Lung microvascular endothelial cell (primary cell): Measurements from ENCODE around the gene SLC38A3. TPM values are rescaled to one million over a fixed set of nuclear protein-coding genes. Genes with fewer than 3 reads are reported as not detected.
A peak's percentile ranks its signal among the peaks of the same experiment; 100 is the strongest.
"Not testable (repeated sequence)": the region's sequence is repeated elsewhere in the genome, so short reads cannot be mapped to it uniquely, and the experiment has no call there.

Experiments
- DNase-seq, 2 donors: peaks; one replicate each; pipeline versions ENCODE4 v3.0.0 to v3.0.0-alpha.2; 2010; ENCODE audit warnings: low read depth in 2 of 2
- total RNA-seq: library from RNA; depleted of rRNA; stranded (reverse); fragments of >200 nt; gene quantifications from 2 replicates; pipeline ENCODE4 v1.2.1, GENCODE V29; 2014

SLC38A3 gene
- total RNA-seq, 1 donor from 2014 or later = not detected

DNA sequence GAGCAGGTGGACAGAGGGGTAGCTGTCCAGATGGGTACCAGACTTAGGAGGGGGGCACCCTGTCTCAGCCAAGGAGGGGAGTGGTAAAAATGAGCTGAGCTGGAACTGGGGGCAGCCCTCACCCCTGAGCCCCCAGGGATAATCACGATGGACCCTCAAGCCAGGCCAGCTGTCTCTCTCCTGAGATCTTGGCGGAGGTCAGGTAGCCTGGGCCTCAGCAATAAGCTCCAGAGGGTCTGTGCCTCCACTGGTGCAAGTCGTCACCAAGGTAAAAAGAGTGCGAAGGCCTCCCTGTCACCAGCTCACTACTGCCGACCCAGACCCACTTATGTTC is 5.1 kb downstream of the SLC38A3 start:
- no peak for DNase-seq

DNA sequence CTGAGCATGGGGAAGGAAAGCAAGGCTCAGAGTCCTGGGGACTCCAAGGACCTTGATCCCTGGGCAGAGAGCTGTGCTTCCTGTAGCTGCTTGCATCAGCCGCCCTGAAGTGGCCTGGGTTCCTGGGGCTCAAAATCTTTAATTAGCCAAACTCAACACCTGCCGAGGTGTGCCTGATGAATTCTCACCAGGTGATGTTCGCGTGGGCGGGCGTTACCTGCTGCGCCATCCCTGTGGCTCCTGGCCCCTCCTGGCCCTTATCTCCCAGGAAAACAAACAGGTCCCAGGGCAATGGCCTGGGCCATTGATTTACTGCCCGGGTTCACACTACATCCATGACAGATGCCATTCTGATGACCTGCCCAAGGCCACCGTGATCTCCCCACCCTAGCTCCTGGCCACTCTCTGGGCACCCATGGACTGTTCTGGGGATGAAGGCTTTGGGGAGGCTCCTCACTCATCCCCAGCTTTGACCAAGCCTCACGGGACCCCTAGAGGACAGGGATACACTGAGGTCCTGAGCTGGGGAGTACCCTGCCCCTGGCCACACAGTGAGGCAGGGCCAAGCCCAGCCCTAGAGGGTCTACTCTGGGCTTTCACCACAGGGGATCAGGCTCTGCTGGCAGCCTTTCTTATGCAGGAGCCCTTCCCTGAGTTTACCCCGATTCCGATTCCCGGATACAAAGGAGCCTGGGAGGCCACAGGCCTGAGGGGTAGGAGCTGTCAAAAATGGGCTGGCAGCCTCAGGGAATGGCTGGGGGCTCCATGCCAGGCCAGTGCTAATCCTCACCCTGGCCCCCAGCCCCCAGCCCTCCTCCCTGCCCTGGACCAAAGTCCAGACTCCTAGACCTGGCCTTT is 5.7 kb downstream of the SLC38A3 start:
- DNase-seq = no peak

DNA sequence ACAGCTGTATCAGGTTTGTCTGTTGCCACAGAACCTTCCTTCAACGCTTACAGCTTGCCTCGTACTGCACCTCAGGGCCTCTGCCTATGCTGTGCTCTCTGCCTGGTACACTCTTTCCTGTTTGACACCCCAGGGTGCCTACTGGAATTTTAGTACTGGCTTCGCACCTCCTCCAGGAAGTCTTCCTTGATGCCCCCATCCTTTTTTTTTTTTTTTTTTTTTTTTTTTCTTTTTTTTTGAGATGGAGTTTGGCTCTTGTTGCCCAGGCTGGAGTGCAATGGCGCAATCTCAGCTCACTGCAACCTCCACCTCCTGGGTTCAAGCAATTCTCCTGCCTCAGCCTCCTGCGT is 6.3 kb downstream of the SLC38A3 start:
- not testable (repeated sequence) for DNase-seq

DNA sequence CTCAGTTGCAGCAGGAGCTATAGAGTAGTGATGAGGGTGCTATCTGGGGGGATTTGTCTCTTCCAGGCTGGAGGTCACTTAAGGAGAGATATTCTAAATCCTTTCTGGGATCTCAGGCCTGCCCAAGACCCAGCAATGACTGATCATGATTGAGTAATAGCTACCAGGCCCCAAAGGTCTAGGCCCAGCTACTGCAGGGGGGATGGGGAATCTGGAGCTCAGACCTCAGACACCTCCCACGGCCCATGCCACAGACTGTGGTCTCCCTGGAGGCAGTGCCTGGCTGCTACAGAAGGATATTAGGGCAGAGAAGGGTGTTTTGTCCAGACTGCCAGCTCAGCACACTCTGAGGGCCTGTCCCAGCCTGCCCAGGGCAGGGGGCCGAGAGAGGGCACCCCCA is 6.9 kb downstream of the SLC38A3 start:
- DNase-seq = no peak

DNA sequence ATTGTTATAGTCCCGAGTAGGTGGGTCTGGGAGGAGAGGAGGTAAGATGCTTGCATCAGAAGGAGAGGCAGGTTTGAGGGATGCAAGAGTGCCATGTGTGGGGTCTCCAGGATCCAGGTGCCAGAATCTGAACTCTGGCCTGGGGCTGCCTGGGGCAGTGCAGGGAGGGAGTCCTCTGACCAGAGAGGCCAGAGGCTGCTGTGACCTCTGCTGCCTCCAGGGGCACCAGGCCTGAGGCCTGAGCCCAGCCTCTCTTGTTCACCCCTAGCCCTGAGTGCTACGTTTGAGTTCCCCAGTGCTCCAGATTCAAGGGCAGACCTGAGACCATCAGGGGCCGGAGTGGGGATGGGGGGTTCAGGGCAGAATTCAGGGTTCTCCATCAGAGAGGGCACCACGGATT is 7.4 kb downstream of the SLC38A3 start:
- no peak for DNase-seq

DNA sequence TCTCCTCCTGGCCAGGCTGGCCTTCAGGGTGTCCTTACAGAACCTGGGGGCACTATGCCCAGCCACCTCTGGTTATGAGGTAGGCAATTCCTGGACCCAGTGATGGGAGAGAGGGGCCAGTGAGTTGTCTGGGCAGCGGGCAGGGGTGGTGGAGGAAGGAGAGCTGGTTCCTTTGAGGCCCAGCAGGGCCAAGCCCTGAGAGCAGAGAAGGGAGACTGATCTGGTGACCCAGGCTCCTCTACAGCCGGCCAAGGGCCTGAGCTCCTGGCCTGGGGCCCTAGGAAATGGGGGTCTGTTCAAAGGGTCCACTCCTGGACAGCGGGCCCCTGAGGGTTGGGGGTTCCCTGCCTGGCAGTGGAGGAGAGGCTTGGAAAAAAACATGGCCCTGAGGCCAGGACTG is 7.9 kb downstream of the SLC38A3 start:
- no peak for DNase-seq

DNA sequence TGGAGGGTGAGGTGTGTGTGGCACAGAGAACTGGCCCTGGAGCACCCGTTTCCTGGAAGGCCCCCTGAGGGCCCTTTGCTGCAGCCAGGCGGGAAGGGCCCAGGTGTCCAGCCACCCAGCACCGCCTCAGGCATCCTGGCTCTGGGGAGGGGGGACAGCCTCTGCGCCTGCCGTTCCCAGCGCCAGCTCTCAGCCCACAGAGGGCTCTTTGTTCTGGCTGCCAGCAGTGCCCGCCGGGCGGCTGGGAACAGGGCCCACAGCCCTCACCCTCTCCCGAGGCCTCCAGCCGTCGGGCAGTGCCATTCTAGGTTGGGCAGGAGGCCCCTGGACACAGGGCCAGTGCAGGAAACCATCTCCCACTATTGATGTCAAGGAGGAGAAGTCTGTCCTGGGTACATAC is 8.3 kb downstream of the SLC38A3 start:
- DNase-seq = no peak

DNA sequence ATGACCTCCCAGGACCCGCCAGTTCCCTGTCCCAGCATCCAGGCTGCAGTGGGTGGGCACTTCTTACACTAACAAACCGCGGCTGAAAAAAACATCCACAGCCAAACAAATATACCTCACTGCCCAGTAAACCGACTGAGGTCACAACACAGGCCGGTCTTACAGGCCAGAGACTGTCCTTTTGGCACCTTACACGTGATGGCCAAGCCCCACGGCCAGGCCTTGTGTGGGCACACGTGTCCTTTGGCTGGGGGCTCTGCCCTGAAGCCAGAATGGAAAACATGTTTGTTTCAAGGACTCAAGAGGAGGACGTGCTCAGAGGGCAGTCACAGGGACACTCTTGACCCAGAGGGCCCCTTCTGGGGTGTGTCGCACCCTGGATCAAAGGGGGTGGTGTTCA is 9.8 kb downstream of the SLC38A3 start:
- no peak for DNase-seq

DNA sequence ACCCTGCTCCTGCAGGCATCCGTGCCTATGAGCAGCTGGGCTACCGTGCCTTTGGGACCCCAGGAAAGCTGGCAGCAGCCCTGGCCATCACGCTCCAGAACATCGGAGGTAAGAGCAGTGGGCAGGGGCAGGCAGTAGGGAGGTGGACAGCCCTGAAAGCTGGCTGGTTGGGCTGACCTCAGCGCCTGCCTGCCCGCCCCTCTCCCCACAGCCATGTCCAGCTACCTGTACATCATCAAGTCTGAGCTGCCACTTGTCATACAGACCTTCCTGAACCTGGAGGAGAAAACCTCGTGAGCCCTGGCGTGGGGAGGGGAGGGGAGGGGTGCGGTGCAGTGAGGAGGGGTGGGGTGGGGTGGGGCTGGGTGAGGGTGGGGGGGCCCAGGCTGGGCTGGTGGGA is 10.5 kb downstream of the SLC38A3 start:
- DNase-seq = no peak

DNA sequence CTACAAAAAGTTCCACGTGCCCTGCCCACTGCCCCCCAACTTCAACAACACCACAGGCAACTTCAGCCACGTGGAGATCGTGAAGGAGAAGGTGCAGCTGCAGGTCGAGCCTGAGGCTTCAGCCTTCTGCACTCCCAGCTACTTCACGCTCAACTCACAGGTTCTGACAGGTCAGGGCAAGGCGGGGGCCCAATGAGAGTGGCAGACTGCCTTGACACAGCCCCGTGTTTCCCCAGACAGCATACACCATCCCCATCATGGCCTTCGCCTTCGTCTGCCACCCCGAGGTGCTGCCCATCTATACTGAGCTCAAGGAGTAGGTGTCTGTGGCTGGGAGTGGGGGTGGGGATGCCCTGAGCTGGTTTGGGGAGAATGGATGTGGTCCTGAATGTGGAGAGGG is 12.6 kb downstream of the SLC38A3 start:
- DNase-seq = no peak

DNA sequence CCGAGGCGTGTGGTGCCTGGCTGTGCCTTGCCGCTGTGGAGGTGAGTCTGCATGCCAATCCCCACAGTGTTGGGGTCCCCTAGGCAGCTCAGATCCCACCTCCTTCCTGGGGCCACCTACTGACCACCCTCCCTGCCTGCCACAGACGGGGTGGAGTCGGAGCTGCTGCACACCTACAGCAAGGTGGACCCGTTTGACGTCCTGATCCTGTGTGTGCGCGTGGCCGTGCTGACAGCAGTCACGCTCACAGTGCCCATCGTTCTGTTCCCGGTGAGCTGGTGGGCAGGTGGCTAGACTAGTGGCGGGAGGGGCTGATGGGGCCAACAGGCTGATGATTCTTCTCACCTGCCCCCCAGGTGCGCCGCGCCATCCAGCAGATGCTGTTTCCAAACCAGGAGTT is 13.4 kb downstream of the SLC38A3 start:
- no peak for DNase-seq

DNA sequence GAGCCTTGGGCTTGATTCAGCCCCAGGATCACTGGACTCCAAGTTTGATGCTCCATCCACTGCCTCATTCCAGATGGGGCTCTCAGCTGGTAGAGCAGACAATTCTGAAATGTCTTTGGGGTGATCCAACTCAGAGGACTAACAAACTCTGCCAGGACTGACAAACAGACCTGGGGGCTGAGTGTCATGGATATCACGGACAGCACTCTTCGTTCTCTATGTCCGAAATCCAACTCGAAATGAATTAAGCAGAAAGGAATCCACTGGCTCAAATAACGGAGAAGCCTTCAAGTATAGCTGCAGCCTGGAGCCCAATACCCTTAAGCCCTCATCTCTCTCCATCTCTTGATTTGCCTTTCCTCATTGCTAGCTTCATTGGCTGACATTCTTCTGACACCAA is 14.2 kb downstream of the SLC38A3 start:
- no peak for DNase-seq

DNA sequence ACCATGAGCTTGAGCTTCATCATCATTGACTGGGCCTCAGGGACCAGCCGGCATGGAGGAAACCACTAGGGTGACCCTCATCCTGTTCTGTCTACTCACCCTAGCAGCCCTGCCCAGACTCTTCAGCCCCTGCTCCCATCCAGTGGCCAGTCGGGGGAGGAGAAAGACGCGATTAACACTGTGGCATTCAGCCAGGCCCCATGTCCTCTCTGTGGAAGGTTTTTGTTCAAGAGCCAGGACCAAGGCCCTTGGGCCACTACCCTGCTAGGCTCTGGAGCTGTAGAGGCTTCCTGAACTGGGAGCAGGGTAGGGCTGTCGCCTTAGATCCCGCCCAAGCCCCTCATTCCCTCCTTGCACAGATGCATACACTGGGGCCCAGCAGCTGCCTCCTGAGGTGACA is 15.0 kb downstream of the SLC38A3 start:
- DNase-seq = no peak

DNA sequence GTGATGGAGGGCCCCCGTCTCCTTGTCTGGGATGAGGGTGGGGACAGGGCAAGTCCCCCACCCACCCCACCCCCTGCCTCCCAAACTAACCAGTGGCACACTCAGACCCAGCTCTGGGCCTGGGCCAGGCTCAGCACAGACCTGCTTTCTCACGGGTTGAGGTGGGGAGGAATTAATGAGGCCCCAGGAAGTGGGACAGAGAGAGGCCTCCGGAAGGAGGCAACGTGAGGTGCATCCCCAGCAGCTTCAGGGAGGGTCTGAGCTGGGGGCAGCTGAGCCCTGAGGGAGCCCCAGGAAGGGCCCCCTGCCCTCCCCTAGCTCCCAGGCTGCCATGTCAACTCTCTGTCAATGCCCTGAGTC is 16.0 kb downstream of the SLC38A3 start:
- DNase-seq = no peak

DNA sequence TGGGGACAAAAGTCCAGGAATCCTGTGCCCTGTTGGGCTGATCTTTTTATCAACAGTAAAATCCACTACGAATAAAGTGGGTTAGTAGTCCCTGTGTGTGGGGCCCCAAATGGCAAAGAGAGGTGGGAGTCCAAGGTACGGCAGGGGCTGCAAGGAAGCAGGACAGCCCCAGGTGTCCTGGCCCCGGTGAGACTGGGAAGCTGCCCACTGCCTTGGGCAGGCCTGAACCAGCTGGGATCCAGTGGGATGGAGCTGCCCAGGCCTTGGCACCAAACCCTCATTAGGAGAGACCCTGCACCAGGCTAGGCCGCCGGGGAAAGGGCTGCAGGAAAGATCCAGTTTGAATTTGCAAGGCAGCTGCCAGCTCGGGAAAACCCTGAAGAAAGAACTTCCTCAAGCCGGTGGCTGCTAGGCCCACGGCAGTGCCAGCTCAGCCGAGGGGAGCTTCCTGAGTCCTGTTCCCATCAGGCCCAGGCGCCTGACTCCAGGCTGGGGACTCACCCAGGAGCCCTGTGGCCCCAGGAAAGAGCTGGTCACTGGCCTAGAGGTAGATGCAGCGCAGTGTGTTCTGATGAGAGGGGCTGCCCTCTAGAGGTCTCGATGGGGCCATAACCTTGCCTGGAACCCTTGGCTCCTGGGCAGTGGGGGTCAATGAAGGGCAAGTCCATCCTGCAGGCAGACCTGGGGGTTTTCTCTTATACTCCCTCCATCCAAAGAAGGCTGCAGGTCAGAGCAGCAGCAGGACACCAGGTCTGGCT is 16.5 kb downstream of the SLC38A3 start:
- no peak for DNase-seq

DNA sequence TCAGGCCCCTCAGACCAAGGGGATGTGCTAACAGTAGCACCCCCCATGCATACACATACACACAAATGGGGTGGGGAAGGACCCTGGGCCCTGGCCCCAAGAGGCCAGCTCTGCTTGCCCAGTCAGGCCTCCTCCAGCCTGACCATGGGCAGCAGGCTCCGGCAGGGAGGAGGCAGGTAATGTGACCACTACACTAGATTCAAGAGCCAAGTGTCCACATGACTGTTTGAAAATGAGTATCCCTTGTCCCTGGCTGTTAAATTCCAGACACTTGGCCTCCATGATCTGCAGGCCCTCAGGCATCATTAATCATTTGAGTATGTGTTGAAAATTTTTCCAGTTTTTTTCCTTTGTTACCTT is 17.1 kb downstream of the SLC38A3 start:
- DNase-seq = no peak

DNA sequence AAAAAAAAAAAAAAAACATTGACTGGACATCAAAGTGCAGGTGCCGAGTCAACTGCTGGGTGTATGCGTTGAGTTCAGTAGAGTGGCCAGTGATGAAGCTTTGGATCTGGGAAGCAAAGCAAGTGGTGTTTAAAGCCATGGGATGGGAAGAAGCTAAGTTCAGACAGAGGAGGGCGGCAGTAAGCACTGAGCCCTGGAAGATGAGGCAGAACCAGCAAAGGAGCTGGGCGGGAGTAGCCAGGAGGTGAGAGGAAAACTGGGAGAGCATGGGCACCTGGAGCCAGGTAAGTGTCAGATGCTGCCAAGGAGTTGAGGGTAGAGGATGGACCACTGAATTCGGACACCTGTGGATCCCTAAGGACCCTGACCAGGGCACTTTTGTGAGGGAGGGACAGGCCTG is 19.6 kb downstream of the SLC38A3 start:
- DNase-seq = no peak

DNA sequence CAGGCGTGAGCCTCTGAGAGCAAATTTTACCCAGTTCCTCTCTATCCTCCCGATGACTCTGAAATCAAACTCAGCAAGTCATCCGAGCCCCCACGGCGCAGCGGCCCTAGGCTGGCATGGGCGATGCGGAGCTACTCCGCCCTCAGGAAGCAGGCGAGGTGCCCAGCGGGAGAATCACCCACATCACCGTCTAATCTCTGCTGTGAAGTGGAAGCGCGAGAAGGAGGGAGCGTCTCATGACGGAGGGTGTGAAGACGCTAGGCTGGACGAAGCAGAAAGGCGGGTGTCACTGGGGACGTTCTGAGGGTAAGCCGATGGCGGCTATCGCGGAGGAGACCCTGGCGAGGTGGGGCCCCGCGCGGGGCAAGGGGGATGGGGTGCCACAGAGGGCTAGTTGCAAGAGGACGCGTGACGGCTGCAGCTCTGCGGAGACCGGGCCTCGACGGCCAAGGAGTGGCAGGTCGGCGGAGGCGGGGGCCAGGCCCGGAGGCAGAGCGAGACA is 21.9 kb downstream of the SLC38A3 start:
- peak in 1 of 2 donors; percentile 47 for DNase-seq

DNA sequence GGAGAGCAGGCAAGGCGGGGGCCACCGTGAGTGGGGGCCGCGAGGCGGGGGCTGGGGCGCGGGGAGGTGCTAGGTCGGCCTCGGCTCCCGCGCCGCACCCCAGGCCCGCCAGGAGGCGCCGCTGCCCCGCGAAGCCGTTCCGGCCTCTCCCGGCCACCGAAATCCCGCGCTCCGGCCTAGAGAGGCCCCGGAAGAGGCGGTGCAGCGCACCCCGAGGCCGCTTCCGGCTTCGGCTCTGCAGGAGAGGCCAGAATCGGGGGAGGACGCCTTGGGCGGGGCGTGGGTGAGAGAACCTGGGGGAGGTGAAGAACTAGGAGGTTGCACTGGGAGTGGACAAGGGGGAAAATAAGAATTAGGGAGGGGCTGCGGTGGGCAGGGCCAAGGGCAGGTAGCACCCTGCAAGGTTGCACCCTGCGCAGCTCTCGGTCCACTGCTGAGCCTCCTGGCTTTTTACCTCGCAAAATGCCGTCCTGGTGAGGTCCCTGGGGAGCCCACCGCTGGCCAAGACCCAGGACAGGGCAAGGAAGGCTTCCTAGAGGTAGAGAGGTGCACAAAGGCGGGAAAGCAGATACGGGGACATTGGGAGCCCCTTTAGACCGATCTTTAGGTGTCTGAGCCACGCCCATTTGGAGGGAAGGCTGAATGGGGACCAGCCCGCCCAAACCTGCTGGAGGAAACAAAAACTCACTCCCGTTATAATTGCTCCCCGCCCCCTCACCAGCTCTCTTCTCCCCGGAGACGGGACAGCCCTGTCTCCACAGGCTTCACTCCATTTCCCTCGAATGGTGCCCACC is 22.5 kb downstream of the SLC38A3 start:
- peak; percentile 71 to 79 for DNase-seq

DNA sequence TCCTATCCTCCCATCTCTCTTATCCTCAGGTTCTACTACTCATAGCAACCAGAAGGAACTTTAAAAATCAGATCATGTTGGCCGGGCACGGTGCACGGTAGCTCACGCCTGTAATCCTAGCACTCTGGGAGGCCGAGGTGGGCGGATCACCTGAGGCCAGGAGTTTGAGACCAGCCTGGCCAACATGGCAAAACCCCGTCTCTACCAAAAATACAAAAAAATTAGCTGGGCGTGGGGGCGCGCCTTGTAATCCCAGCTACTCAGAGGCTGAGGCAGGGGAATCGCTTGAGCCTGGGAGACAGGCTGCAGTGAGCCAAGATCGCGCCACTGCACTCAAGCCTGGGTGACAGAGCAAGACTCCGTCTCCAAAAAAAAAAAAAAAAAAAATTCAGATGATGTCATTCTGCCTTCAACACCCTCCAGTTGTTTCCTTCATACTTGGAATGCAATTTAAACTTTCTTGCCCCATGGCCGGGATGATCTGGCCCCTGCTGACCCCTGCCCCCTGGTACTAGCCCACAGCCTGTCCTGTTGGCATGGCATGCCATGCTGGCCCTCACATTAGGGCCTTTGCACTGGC is 23.2 kb downstream of the SLC38A3 start:
- DNase-seq = not testable (repeated sequence)

DNA sequence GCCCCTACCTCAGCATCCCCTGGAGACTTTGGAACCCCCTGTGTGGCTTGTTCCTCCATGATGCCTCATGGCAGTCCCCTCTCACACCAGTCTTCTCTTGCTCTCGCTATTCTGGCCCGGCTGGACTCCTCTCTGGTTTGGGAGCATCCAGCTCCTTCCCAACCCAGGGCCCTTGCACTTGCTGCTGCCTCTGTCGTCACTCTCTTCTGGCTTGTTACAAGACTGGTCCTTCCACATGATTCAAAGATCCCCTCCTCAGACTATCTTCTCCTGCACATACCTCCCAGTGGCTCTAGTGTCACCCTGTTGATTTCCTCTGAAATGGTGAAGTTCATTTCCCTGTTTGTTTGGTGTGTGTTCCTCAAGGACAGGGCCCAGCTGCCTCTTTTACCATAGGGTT is 24.4 kb downstream of the SLC38A3 start:
- DNase-seq = no peak
